Activated CD4-positive, alpha-beta T cell treated with anti-CD3 and anti-CD28 coated beads for 48 hours (primary cell): ENCODE measurements around the gene MAP3K19.
"Not testable (repeated sequence)": the region's sequence is repeated elsewhere in the genome, so short reads cannot be mapped to it uniquely, and the experiment has no call there.

ENCODE experiments used
- DNase-seq: peaks from one replicate; pipeline ENCODE4 v3.0.0-alpha.2; 2020

MAP3K19 gene

GRCh38 chr2:135052042-135052876, 5.0 kb upstream of the MAP3K19 start, which contains the start of gene RAB3GAP1:
Gene RAB3GAP1 (plus strand): TSS chr2:135052292. CDS start chr2:135052308, 16 bp downstream.
- DNase-seq = peak; percentile 92

DNA sequence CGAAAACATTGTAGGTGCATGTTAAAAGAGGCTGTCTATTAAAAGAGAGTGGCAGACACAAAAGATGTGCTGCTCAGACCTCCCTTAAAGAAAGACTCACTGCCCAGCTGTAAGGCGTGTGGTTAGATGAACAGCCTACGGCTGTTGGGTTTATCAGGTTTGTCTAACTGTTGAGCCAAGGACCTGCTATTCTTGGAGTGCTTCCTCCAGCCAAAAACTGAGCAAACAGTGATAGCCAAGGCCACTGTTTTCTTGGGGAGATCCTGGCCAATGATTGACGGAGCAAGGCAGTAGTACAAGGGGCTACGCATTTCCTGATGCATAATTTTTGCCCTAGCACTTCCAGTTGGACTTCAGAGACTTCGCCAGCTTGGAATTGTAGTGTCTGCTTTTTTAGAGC, 3.4 kb upstream of the MAP3K19 start:
- DNase-seq = no peak

- no peak for DNase-seq
Observed at GRCh38 chr2:135050132-135050531, 2.9 kb upstream of the MAP3K19 start.

GRCh38 chr2:135048122-135048521, 875 bp upstream of the MAP3K19 start:
- no peak for DNase-seq

DNA sequence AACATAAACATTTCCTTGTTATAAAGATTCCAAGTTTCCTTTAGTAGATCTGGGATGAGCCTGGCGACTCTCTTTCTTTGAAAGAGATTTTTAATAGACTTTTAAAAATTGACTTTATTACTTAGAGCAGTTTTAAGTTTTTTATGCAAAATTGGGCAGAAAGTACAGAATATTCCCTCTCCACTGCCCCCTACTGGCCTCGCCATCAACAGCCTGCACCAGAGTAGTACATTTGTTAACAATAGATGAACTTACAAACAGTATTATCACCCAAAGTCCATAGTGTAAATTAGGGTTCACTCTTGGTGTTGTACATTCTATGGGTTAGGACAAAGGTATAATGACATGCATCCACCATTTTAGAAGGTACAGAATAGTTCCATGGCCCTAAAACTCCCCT, 3.9 kb downstream of the MAP3K19 start:
- DNase-seq = peak; percentile 55

GRCh38 chr2:135037831-135038230, 9.4 kb downstream of the MAP3K19 start:
- DNase-seq = no peak

DNA sequence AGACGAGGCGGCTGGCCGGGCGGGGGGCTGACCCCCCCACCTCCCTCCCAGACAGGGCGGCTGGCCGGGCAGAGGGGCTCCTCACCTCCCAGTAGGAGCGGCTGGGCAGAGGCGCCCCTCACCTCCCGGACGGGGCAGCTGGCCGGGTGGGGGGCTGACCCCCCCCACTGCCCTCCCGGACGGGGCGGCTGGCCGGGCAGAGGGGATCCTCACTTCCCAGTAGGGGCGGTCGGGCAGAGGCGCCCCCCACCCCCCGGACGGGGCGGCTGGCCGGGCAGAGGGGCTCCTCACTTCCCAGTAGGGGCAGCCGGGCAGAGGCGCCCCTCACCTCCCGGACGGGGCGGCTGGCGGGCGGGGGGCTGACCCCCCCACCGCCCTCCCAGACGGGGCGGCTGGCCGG, 14.0 kb downstream of the MAP3K19 start:
- DNase-seq = not testable (repeated sequence)

DNA sequence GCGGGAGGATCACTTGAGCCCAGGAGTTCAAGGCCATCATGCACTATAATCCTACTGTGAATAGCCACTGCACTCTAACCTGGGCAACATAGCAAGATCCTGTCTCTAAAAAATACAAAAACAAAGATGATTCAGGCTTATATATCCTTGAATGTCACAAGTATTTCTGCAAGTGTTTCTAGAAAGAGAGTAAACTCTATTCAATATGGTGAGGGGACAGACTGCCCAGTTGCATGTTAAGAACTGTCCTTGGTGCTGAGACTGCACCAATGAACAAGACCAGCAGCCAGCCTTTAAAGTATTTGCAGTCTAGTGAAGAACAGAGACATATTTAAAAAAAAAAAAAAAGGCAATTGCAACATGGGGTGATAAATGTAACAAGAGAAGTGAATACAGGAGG, 16.4 kb downstream of the MAP3K19 start:
- DNase-seq = no peak

- DNase-seq = no peak
Observed at GRCh38 chr2:135029481-135030134, 17.6 kb downstream of the MAP3K19 start.

DNA sequence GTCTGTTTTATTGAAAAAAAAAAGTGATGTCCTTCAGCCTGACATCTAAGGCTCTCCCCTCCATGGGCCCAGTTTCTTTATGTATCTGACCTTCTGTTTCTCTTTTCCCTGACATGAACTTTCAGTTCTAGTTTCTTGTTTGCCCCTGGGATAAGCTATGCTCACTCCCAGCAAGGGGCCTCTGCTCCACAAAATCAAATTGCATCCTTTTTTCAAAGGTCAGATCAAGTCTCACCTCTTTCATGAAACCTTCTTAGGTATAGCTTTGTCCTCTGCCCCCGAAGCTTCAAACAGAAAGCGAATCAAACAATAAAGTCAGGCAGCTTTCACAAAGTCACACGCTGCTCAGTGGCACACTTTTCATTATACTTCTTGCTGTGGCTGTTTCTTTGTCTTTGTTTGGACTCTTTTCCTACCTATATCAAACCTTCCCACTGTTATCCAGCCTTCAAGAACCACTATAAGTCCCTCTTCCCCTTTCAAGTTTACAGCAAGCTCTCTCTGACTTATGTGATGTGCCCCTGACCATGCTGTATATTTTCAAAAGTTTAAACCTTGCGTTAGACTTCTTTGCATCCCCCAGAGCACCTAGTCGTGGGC, 23.3 kb downstream of the MAP3K19 start:
- no peak for DNase-seq

GRCh38 chr2:135022952-135023880, 24.0 kb downstream of the MAP3K19 start:
- no peak for DNase-seq

DNA sequence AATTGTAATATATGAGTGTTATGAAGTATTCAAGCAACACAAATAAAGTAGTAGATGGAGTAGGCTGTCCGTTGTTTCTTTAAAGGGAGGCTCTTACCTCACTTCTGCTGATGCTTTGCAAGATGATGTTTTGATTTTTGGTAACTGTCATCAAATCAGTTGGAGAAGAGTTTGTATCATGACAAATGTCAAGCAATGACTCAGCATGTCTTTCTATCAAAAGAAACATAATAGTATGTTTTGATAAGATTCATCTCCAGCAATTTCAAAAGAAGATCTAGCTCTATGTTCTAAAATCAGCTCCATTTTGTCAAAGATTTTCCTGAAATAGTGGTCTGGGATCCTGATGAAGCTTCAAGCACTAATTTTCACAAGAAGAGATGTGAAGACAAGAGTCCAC, 25.6 kb downstream of the MAP3K19 start:
- no peak for DNase-seq

DNA sequence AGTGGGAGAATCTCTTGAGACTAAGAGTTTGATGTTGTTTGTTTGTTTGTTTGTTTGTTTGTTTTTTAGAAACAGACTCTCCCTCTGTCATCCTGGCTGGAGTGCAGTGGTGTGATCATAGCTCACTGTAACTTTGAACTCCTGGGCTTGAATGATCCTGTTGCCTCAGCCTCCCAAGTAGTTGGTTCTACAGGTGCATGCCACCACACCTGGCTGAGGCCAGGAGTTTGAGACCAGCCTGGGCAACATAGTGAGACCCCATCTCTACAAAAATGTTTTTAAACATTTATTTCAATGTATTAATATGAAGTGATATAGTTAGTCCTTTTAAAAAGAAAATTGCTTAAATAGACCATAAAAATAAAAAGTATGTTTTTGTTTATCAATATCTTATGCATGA, 35.6 kb downstream of the MAP3K19 start:
- DNase-seq = no peak

- DNase-seq = no peak
Observed at GRCh38 chr2:135010200-135010942, 36.9 kb downstream of the MAP3K19 start.

DNA sequence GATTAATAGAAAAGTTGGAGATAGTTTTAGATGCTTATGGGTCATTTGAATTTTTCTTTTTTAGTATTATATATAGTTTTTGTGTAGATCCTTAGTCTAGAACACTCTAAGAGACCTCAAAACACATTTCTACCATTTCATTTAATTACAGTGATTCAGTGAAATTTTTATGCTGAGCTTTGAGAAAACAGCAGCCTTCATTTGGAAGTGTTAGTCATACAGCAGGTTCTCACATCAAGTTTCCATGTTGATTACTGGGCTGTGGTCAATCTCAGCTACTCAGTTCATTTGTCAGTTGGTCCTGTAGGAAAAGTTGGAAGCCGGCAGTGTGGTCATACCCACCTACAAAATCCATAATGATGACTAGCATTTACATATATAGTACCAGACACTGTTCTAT, 37.9 kb downstream of the MAP3K19 start:
- DNase-seq = no peak

DNA sequence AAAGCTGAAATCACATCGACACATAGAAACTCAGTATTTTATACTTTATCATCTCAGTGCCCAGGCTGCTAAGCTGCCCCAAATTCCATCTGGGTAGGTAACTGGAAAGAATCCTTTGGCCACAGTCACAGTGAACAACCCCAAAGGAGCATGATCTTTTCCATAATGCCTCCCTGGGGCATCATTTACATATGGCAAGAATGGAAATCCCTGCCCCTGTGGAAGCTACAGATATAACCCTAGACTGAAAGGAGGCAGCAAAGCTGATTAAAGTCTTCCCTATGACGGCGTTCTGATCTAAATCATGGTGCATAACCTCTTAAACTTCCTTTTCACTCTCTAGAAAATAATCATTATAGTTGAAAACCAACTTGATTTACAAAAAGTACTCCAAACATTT, 41.5 kb downstream of the MAP3K19 start:
- DNase-seq = no peak

- peak; percentile 85 for DNase-seq
Observed at GRCh38 chr2:135004005-135004746, 43.1 kb downstream of the MAP3K19 start.

- no peak for DNase-seq
Observed at GRCh38 chr2:135002836-135003235, 44.4 kb downstream of the MAP3K19 start.

- DNase-seq = no peak
Observed at GRCh38 chr2:134999521-134999920, 47.7 kb downstream of the MAP3K19 start.

DNA sequence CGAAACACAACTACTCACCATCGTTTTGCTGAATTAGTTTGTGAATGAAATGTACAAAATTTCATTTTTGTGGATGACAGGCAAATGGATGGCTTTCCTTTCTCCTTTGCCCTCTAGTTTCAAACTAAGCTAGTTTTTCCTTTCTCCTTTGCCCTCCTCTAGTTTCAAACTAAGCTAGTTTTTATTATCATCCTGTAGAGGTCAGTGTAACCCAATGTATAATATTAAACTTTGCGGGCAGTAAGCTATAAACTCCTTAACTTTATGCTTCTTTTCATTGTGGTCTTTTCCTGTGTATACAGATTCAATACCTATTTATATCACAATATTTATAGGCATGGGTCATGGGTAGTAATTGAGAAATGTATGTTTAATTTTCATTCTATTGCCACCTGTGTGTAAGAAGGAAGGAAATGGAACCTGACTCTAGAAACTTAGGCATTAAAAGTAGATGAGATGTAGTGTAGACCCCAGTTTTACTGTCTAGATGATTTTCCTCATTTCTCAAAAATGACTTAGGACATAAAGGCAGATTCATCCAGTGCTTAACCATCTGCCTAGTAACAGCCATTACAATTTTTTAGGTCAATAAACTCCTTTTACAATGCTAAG, 58.1 kb downstream of the MAP3K19 start:
- no peak for DNase-seq

GRCh38 chr2:134985061-134985460, 62.2 kb downstream of the MAP3K19 start:
- no peak for DNase-seq
